GM10847 (cell line): ENCODE data around the gene RIMS3.

Source experiments
- POLR2A ChIP-seq: IDR thresholded peaks from 2 replicates; pipeline ENCODE4 v1.6.1; 2011; ENCODE audit not compliant: insufficient read length; ENCODE audit errors: extremely low read depth

The RIMS3 gene

GRCh38 chr1:40668769-40669525 is 3.5 kb upstream of the RIMS3 start:
- TF ChIP-seq POLR2A = no peak

GRCh38 chr1:40664791-40665190 is 691 bp downstream of the RIMS3 start:
- TF ChIP-seq POLR2A = no peak

GRCh38 chr1:40664167-40664537 is 1.3 kb downstream of the RIMS3 start:
- TF ChIP-seq POLR2A = no peak

- TF ChIP-seq POLR2A = no peak
Measured at GRCh38 chr1:40663324-40664166, 1.9 kb downstream of the RIMS3 start.

GRCh38 chr1:40662864-40663263 is 2.6 kb downstream of the RIMS3 start:
- no peak for TF ChIP-seq POLR2A

DNA sequence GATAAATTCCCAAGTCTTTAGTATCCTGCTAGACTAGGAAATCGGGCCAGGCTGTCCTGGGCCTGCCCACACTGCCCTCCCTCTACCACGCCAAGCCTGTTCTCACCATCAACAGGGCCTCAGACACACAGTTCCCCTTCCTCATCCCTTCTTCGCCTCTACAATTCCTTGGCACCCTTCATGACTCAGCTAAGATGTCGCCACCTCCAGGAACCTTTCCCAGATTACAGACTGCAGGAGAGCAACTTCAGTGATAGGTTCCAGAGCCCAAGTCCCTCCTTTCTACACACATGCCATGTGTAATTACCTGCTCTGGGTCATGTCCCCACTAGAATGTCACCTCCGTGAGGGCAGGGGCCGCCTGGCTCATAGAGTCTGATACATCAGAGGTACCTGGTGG is 3.3 kb downstream of the RIMS3 start:
- no peak for TF ChIP-seq POLR2A

- no peak for TF ChIP-seq POLR2A
Measured at GRCh38 chr1:40661678-40662077, 3.8 kb downstream of the RIMS3 start.

DNA sequence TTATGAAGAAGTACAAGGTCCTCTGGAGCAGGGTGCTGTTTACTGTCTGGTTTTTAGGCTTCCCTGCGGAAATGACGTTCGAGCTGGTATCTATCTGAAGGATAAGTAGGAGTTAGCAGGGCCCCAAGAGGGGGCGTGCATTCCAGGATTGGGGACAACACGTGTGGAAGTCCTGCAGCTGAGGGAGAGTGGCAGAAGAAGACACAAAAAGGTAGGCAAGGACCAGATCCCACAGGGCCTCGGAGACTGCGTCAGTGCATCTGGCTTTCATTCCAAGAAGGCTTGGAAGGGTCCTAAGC is 5.9 kb downstream of the RIMS3 start:
- TF ChIP-seq POLR2A = no peak

GRCh38 chr1:40658751-40659648 is 6.5 kb downstream of the RIMS3 start:
- TF ChIP-seq POLR2A = no peak

DNA sequence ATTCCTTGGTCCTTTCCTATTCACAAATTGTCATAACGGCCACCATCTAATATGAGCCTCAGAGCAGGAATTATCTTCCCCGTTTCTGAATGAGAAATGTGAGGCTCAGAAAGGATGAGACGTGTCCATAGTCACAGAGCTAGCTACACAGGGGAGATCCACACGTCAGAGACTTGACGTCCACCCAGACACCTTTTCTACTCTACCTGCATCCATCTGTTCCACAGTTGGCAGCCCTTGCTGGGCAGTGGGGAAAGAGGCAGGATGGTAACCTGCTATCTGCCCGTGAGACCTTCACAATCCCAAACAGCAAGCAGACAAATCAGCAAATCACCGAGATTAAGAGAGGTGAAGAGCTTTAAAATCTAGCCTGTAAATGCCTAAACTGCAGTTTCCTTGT is 8.4 kb downstream of the RIMS3 start:
- no peak for TF ChIP-seq POLR2A

DNA sequence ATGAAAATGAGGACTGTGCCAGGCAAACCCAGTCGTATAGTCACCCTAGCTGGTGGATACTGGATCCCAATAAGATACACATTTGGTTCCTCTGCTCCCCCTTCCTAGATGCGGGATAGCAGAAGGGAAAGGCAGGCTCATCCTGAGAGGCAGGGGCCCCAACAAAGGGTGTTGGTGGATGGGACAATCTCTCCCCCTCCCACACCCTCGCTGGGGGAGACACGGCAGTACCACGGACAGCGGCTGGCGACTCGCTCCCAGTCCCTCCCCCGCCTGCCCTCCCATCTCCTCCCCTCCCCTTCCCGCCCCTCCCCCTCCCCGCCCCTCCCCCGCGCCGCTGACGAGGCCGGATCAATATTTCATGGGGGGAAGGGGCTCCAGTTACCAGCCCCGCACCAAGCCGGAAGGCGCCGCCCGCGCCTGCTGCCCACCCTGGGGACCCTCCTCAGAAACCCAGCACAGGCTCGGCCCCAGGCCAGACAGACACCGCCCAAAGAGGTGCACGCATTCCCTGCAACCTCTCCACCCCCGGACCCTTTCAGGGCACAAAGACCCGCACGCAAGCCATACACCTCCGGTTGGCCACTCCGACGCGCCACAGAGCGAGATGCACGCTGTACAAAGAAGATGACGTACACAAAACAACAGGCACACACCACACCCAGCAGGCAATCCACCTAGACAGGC is 11.5 kb downstream of the RIMS3 start:
- no peak for TF ChIP-seq POLR2A

DNA sequence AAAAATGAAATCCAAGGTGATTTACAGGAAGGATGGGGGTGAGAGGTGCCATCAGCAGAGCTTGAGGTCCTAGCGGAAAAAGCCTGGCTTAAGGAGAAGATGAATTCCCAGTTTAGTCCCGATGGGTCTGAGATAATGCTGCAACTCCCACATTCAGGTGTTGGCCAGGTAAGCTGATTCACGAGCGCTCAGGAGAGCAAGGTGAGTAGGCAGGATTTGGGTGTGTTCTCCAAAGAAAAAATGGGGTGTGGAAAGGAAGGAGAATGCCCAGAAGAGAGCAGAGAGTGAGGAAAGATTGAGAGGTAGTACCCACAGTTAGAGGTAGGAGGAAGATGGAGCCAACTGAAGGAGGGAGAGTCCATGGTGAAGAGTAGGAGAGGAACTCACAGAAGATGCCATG is 12.5 kb downstream of the RIMS3 start:
- no peak for TF ChIP-seq POLR2A

DNA sequence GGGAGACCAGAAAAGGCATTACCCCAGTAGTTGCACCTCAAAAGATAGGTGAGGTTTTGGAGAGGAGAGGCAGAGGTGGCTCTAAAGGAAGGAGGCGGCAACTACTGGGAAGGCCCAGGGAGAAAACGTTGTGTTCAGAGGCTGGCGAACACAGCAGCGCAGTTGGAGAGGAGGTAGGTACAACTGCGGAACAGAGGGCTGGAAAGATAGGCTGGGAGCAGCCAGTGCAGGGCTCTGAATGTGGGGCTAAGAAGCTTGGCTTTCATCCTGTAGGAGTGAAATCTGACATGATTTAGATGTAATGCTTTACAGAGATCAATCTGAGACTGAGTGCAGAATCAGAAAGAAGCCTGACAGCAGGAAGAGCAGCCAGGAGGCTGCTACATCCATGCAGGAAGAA is 13.0 kb downstream of the RIMS3 start:
- no peak for TF ChIP-seq POLR2A

GRCh38 chr1:40651138-40651857 is 14.2 kb downstream of the RIMS3 start:
- TF ChIP-seq POLR2A = no peak

DNA sequence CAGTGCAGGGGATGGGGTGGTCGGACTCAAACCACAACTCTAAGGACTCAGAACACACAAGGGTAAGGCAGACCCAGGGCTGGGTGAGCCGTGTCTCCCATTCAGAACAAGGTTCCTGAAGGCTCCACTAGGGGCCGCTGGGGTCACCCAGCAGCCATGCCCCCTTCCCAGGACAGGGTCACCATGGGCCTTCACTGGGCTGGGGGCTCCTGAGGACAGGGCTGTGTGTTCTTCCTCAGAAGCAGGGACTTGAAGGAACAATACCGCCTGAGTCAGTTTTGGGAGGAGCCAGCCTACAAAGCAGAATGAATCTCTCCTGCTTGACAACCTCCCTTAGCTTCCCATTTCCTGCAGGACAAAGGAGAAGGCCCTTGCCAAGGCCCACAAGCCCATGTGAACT is 15.4 kb downstream of the RIMS3 start:
- TF ChIP-seq POLR2A = no peak

GRCh38 chr1:40649592-40649930 is 15.9 kb downstream of the RIMS3 start:
- no peak for TF ChIP-seq POLR2A
